NCI-H748 (cell line): ENCODE results near the gene SORCS2.

Source experiments
- DNase-seq: peaks from one replicate; lab custom pipeline; 2025; ENCODE audit not compliant: unreplicated experiment; lab: John Stamatoyannopoulos, UW

SORCS2 gene

GRCh38 chr4:7518871-7519637, 326.7 kb downstream of the SORCS2 start:
- DNase-seq = no peak

- DNase-seq = no peak
Measured at GRCh38 chr4:7519638-7520376, 327.5 kb downstream of the SORCS2 start.

GRCh38 chr4:7521666-7522065, 329.3 kb downstream of the SORCS2 start:
- DNase-seq = no peak

GRCh38 chr4:7522452-7523220, 330.3 kb downstream of the SORCS2 start:
- no peak for DNase-seq

GRCh38 chr4:7523526-7523925, 331.2 kb downstream of the SORCS2 start:
- no peak for DNase-seq

- DNase-seq = no peak
Measured at GRCh38 chr4:7524064-7524682, 331.8 kb downstream of the SORCS2 start.

GRCh38 chr4:7524843-7525242, 332.5 kb downstream of the SORCS2 start:
- DNase-seq = no peak

- no peak for DNase-seq
Measured at GRCh38 chr4:7526491-7526890, 334.2 kb downstream of the SORCS2 start.

- DNase-seq = no peak
Measured at GRCh38 chr4:7526929-7527535, 334.7 kb downstream of the SORCS2 start.

- no peak for DNase-seq
Measured at GRCh38 chr4:7529368-7530080, 337.2 kb downstream of the SORCS2 start.

- no peak for DNase-seq
Measured at GRCh38 chr4:7530082-7530481, 337.7 kb downstream of the SORCS2 start.

- DNase-seq = no peak
Measured at GRCh38 chr4:7530932-7531639, 338.7 kb downstream of the SORCS2 start.

GRCh38 chr4:7531640-7531994, 339.3 kb downstream of the SORCS2 start:
- DNase-seq = no peak

GRCh38 chr4:7532043-7532442, 339.7 kb downstream of the SORCS2 start:
- no peak for DNase-seq

- no peak for DNase-seq
Measured at GRCh38 chr4:7533267-7533666, 340.9 kb downstream of the SORCS2 start.

GRCh38 chr4:7535094-7535493, 342.8 kb downstream of the SORCS2 start:
- DNase-seq = no peak

- DNase-seq = no peak
Measured at GRCh38 chr4:7535619-7536018, 343.3 kb downstream of the SORCS2 start.

- no peak for DNase-seq
Measured at GRCh38 chr4:7536876-7537275, 344.5 kb downstream of the SORCS2 start.

- no peak for DNase-seq
Measured at GRCh38 chr4:7537853-7538400, 345.6 kb downstream of the SORCS2 start.
